ENCODE measurements around the gene PRKAA1. TPM values are rescaled to one million over a fixed set of nuclear protein-coding genes. Genes with fewer than 3 reads are reported as not detected.

PRKAA1 gene
- total and polyA plus RNA-seq, 4 experiments from 2014 or later, result 51.7 to 120 (median 86.1) TPM

DNA sequence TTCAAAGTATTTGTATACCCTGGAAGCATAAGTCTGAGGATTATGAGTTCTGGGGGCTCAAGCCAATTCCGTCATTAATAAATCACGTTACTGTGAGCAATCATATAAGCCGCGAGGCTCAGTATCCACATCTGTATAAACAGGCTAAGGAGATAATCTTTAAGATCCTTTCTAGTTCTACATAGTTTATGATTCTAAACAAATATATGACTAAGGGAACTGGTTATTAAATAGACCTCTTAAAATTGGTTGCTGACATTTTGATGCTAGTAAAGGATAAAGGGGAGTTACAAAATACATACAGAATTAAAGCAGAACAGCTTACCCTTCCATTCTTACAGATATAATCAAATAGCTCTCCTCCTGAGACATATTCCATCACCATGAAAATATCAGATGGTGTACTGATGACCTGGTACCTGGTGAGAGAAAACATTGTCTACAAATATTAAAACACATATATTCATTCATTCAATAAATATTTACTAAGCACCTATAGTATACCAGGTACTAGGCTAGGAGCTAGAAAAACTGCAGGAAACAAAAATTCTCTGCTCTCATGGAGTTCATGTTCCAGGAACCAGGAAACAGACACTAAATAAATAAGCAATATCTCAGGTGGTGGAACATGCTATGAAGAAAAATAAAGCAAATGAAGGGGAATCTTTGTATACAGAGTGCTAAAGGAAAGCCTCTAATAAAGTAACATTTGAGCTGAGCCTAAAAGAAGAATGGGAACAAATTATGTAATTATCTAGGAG is 22.9 kb downstream of the PRKAA1 start:
- no peaks in the 10 kb centered on the region for H3K9me3 Mint-ChIP-seq

DNA sequence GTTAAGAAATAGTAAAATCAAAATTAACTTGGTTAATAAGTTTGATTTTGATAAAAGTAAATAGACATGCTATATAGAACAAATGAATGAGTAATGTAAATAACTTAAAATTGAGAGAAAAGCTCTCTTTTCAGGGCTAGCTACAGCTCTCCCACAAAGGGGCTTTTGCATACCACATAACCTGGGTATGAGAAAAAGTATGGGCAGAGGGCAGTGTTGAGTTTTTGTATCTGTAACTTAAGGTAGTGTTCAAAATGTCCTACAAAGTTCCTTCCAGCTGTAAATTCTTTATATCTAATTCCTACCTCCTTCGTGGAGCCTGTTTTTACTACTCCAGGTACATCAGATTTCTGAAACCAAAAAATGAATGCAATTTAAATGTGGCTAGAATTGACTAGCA is 23.6 kb downstream of the PRKAA1 start:
- Mint-ChIP-seq H3K27ac (peak overlapping the region in 2 of 7 donors; percentile 1 to 13), H3K27me3 (no peaks in the 10 kb centered on the region), H3K4me1 (peaks cover 6 to 18% (median 13%) of the 10 kb centered on the region in 4 donors), H3K9me3 (no peaks in the 10 kb centered on the region), H3K36me3 (peaks cover 32 to 47% of the 10 kb centered on the region in 2 donors), H3K4me3 (no peak overlapping the region)
- POLR2A ChIA-PET (ENCODE audit: partially characterized antibody), result interaction anchor here (1.1 kb wide), 1 partner anchor 18 kb away, joined by 3 read pairs; no protein-coding TSS in a partner anchor
- no peak for DNase-seq
- Histone ChIP-seq H3K4me3 (ENCODE audit: low read length in 2 of 2) (no peak overlapping the region), H3K9me3 (ENCODE audit: control insufficient read depth in 1 of 2, low read length in 2 of 2) (no peaks in the 10 kb centered on the region), H3K27ac (ENCODE audit: low read depth, low read length) (no peak overlapping the region), H3K27me3 (ENCODE audit: insufficient read depth, low read length) (no peaks in the 10 kb centered on the region), H3K36me3 (ENCODE audit: insufficient read depth, low read length) (peaks cover 17% of the 10 kb centered on the region), H3K4me1 (ENCODE audit: insufficient read depth, low read length) (no peaks in the 10 kb centered on the region)
- CTCF ChIA-PET (ENCODE audit: partially characterized antibody), result interaction anchor here (1.1 kb wide), 1 partner anchor 10 kb away, joined by 3 read pairs; no protein-coding TSS in a partner anchor
- intact Hi-C loops (cut with micrococcal nuclease), result loop anchor here (2.0 kb wide), 1 partner anchor 22 kb away; no protein-coding TSS in a partner anchor

More for the DNA sequence above, 22.9 kb downstream of the PRKAA1 start:
- H3K27ac Mint-ChIP-seq, result peak overlapping the region in 2 of 7 donors; percentile 9 to 71
- Histone ChIP-seq H3K27ac (ENCODE audit: low read depth, low read length) (no peak overlapping the region), H3K9me3 (ENCODE audit: control insufficient read depth in 1 of 2, low read length in 2 of 2) (no peaks in the 10 kb centered on the region), H3K4me1 (ENCODE audit: insufficient read depth, low read length) (peaks cover 1% of the 10 kb centered on the region), H3K36me3 (ENCODE audit: insufficient read depth, low read length) (peaks cover 17% of the 10 kb centered on the region), H3K4me3 (ENCODE audit: low read length in 2 of 2) (no peak overlapping the region), H3K27me3 (ENCODE audit: insufficient read depth, low read length) (no peaks in the 10 kb centered on the region)
- H3K4me1 Mint-ChIP-seq, result peaks cover 10 to 24% (median 17%) of the 10 kb centered on the region in 4 donors
- ChIA-PET CTCF (ENCODE audit: partially characterized antibody) (interaction anchor here (1.1 kb wide), 1 partner anchor 9 kb away, joined by 3 read pairs; no protein-coding TSS in a partner anchor), POLR2A (ENCODE audit: partially characterized antibody) (interaction anchor here (1.4 kb wide), 1 partner anchor 12 kb away, joined by 4 read pairs; no protein-coding TSS in a partner anchor)
- no peak overlapping the region for H3K4me3 Mint-ChIP-seq
- H3K36me3 Mint-ChIP-seq, result peaks cover 32 to 47% of the 10 kb centered on the region in 2 donors
- DNase-seq, result no peak
- H3K27me3 Mint-ChIP-seq, result no peaks in the 10 kb centered on the region
- intact Hi-C loops (cut with micrococcal nuclease), result loop anchor here (2.0 kb wide), 1 partner anchor 22 kb away; no protein-coding TSS in a partner anchor

DNA sequence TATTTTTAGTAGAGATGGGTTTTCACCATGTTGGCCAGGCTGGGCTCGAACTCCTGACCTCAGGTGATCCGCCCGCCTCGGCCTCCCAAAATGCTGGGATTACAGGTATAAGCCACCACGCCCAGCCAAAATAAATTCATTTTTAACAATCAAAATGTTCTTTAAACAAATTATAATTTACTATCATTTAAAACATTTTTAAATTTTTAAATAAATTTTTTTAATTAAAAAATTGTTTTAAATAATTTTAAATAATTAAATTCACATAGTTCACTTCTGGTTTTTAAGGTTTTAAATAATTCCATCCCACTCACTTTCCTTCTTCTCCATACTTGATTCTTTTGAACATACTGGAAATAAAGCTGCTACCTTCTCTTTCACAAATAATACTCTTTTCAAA is 27.4 kb downstream of the PRKAA1 start:
- Mint-ChIP-seq H3K27ac (no peak overlapping the region), H3K4me3 (no peak overlapping the region), H3K9me3 (no peaks in the 10 kb centered on the region), H3K36me3 (peaks cover 39 to 60% of the 10 kb centered on the region in 2 donors), H3K27me3 (no peaks in the 10 kb centered on the region), H3K4me1 (peaks cover 0 to 2% (median under 1%) of the 10 kb centered on the region in 4 donors)
- peaks cover 22% of the 10 kb centered on the region for H3K36me3 ChIP-seq (ENCODE audit: insufficient read depth, low read length)
- H3K27ac ChIP-seq (ENCODE audit: low read depth, low read length), result no peak overlapping the region
- H3K4me1 ChIP-seq (ENCODE audit: insufficient read depth, low read length), result no peaks in the 10 kb centered on the region
- intact Hi-C loops (cut with micrococcal nuclease), result no loop called here
- no peak for DNase-seq
- CTCF ChIA-PET (ENCODE audit: partially characterized antibody), result no interaction called here
- POLR2A ChIA-PET (ENCODE audit: partially characterized antibody), result interaction anchor here (1.5 kb wide), 1 partner anchor 26 kb away, joined by 6 read pairs; no protein-coding TSS in a partner anchor
- no peak overlapping the region for H3K4me3 ChIP-seq (ENCODE audit: low read length in 2 of 2)
- H3K27me3 ChIP-seq (ENCODE audit: insufficient read depth, low read length), result no peaks in the 10 kb centered on the region
- no peaks in the 10 kb centered on the region for H3K9me3 ChIP-seq (ENCODE audit: control insufficient read depth in 1 of 2, low read length in 2 of 2)

- peaks cover 36% of the 10 kb centered on the region for H3K36me3 ChIP-seq (ENCODE audit: insufficient read depth, low read length)
- CTCF ChIA-PET (ENCODE audit: partially characterized antibody), result no interaction called here
Measured at GRCh38 chr5:40762705-40763104, 35.5 kb downstream of the PRKAA1 start.

DNA sequence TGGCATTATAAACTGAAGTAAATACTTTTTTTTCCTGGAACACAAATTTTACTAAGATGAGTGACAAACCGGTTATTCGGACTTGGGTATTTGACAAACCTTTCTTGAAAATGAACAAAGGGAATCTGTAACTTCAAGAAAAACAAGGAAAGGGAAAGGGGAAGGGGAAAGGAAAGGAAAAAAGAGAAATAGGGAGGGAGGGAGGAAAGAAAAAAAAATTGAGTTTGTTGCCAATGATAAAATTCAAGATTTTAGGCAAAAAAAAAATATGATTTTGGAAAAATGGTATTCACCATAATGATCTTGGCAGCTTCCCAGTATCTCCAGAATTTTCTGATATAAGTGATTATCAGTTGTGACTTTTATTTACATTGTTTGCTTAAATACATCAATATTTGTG is 40.8 kb downstream of the PRKAA1 start:
- Histone ChIP-seq H3K9me3 (ENCODE audit: control insufficient read depth in 1 of 2, low read length in 2 of 2) (no peaks in the 10 kb centered on the region), H3K36me3 (ENCODE audit: insufficient read depth, low read length) (peaks cover 3% of the 10 kb centered on the region), H3K27ac (ENCODE audit: low read depth, low read length) (no peak overlapping the region), H3K4me1 (ENCODE audit: insufficient read depth, low read length) (peaks cover 21% of the 10 kb centered on the region), H3K4me3 (ENCODE audit: low read length in 2 of 2) (no peak overlapping the region), H3K27me3 (ENCODE audit: insufficient read depth, low read length) (no peaks in the 10 kb centered on the region)
- Mint-ChIP-seq H3K27me3 (no peaks in the 10 kb centered on the region), H3K9me3 (no peaks in the 10 kb centered on the region), H3K4me3 (no peak overlapping the region), H3K36me3 (peaks cover 18 to 20% of the 10 kb centered on the region in 2 donors), H3K4me1 (peaks cover 0 to 13% (median 7%) of the 10 kb centered on the region in 4 donors), H3K27ac (peak overlapping the region in 2 of 7 donors; percentile 65 to 68)
- DNase-seq, result no peak
- intact Hi-C loops (cut with micrococcal nuclease), result loop anchor here (5.0 kb wide), 1 partner anchor 1180 kb away; no protein-coding TSS in a partner anchor
- ChIA-PET CTCF (ENCODE audit: partially characterized antibody) (interaction anchor here (0.7 kb wide), 2 partner anchors 114 to 1629 kb away, joined by 3 read pairs; no protein-coding TSS in a partner anchor), POLR2A (ENCODE audit: partially characterized antibody) (no interaction called here)

More at GRCh38 chr5:40762705-40763104, 35.5 kb downstream of the PRKAA1 start:
- Histone ChIP-seq H3K4me3 (ENCODE audit: low read length in 2 of 2) (no peak overlapping the region), H3K9me3 (ENCODE audit: control insufficient read depth in 1 of 2, low read length in 2 of 2) (no peaks in the 10 kb centered on the region), H3K4me1 (ENCODE audit: insufficient read depth, low read length) (no peaks in the 10 kb centered on the region), H3K27me3 (ENCODE audit: insufficient read depth, low read length) (no peaks in the 10 kb centered on the region), H3K27ac (ENCODE audit: low read depth, low read length) (no peak overlapping the region)
- Mint-ChIP-seq H3K27ac (no peak overlapping the region), H3K27me3 (no peaks in the 10 kb centered on the region), H3K9me3 (no peaks in the 10 kb centered on the region), H3K4me1 (no peaks in the 10 kb centered on the region), H3K36me3 (peaks cover 36 to 59% of the 10 kb centered on the region in 2 donors), H3K4me3 (no peak overlapping the region)
- no peak for DNase-seq
- POLR2A ChIA-PET (ENCODE audit: partially characterized antibody), result no interaction called here
- intact Hi-C loops (cut with micrococcal nuclease), result no loop called here

DNA sequence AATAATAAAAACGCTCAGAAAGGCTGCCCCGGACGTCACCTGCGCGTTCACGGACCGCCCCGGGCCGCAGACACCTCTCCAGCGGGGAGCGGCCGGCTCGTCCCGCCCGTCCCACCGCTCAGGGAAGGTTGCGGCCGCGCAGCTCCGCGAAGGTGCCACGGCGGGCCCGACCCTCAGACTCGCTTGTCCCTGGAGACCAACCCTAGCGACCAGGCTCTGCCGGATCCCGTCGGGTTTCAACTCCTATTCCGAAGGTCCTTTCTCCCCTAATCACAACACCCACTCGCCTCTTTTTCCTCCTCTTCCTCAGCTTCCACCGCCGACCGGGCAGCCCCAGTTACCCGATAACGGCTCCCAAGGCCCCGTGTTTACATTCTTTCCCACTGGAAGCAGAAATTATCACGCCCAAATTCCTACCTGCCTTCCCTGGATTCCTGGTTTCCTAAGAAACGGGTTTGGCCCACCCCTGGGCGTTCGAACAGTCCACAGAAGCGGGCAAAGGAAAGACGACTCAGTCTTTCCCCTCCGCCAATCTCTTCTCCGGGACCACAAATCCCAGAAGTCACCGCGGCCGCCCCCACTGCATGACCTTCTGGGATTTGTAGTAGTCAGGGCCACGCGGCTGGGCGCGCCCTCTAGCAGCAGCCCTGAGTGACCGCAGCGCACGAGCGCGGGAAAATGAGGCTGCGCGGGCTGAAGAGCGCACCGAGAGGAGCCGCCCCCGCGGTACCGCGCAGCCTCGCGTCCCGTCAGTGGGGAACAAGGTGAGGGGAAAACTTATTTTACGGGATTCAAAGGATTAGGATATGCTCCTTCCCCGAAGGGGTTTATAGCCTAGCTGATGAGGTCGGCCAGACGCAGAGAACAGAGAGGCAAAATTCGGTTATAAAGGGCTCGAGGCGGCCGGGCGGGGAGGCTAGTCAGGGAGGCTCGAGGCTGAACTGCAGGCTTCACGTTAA is 42.5 kb downstream of the PRKAA1 start, which contains the start of gene TTC33:
Gene TTC33, minus strand, starts transcription at position 555 of the 959 bp plus-strand sequence. CDS start 8,943 bp downstream, outside the sequence.
- Mint-ChIP-seq H3K4me3 (no peak within 1 kb of the TSS), H3K9me3 (no peaks in the 10 kb centered on the region)
- CTCF ChIA-PET (ENCODE audit: partially characterized antibody), result interaction anchor here (0.8 to 2.7 kb wide), 3 partner anchors 43 to 80 kb away, joined by 3 to 11 read pairs (median 3); partner anchors contain the start of genes PRKAA1 and RPL37

More for the DNA sequence above, 42.5 kb downstream of the PRKAA1 start, which contains the start of gene TTC33:
- POLR2A ChIA-PET (ENCODE audit: partially characterized antibody), result interaction anchor here (0.6 to 1.2 kb wide), 9 partner anchors 18 to 345 kb away, joined by 3 to 5 read pairs (median 3); partner anchors contain the start of gene RPL37
- Histone ChIP-seq H3K36me3 (ENCODE audit: insufficient read depth, low read length) (peaks cover 3% of the 10 kb centered on the region), H3K4me3 (ENCODE audit: low read length in 2 of 2) (peak within 1 kb of the TSS; percentile 93 to 95), H3K27ac (ENCODE audit: low read depth, low read length) (peak within 1 kb of the TSS; percentile 90), H3K27me3 (ENCODE audit: insufficient read depth, low read length) (no peaks in the 10 kb centered on the region), H3K4me1 (ENCODE audit: insufficient read depth, low read length) (peaks cover 21% of the 10 kb centered on the region), H3K9me3 (ENCODE audit: control insufficient read depth in 1 of 2, low read length in 2 of 2) (no peaks in the 10 kb centered on the region)
- DNase-seq, result peak; percentile 90 to 97 (median 92)
- intact Hi-C loops (cut with micrococcal nuclease), result loop anchor here (1.0 to 5.0 kb wide), 7 partner anchors 43 to 1178 kb away; partner anchors contain the start of genes PRKAA1, PTGER4 and RPL37
- Mint-ChIP-seq H3K36me3 (peaks cover 17 to 18% of the 10 kb centered on the region in 2 donors), H3K4me1 (peaks cover 8 to 29% (median 16%) of the 10 kb centered on the region in 4 donors), H3K27me3 (no peaks in the 10 kb centered on the region), H3K27ac (peak within 1 kb of the TSS in 1 of 7 donors; percentile 68)

Measured in CD4-positive, alpha-beta memory T cell (primary cell).